ENCODE data around the gene TSPAN10.

The TSPAN10 gene

GRCh38 chr17:81612172-81612970, 24.6 kb upstream of the TSPAN10 start:
- TF ChIP-seq GATA2 (IDR thresholded peaks at IDR 0.05; ENCODE audit: low read depth, low read length) (no peak), GATA3 (IDR thresholded peaks at IDR 0.05; ENCODE audit: low read depth, low read length) (no peak)

GRCh38 chr17:81615401-81615930, 21.5 kb upstream of the TSPAN10 start:
- TF ChIP-seq GATA3 (IDR thresholded peaks at IDR 0.05; ENCODE audit: low read depth, low read length) (no peak), GATA2 (IDR thresholded peaks at IDR 0.05; ENCODE audit: low read depth, low read length) (no peak)

GRCh38 chr17:81616877-81617276, 20.1 kb upstream of the TSPAN10 start:
- TF ChIP-seq GATA3 (IDR thresholded peaks at IDR 0.05; ENCODE audit: low read depth, low read length), result no peak
- TF ChIP-seq GATA2 (IDR thresholded peaks at IDR 0.05; ENCODE audit: low read depth, low read length), result no peak

- TF ChIP-seq GATA2 (IDR thresholded peaks at IDR 0.05; ENCODE audit: low read depth, low read length) (no peak), GATA3 (IDR thresholded peaks at IDR 0.05; ENCODE audit: low read depth, low read length) (no peak)
Observed at GRCh38 chr17:81621494-81622130, 15.4 kb upstream of the TSPAN10 start.

GRCh38 chr17:81630274-81630673, 6.7 kb upstream of the TSPAN10 start:
- TF ChIP-seq GATA2 (IDR thresholded peaks at IDR 0.05; ENCODE audit: low read depth, low read length), result no peak
- TF ChIP-seq GATA3 (IDR thresholded peaks at IDR 0.05; ENCODE audit: low read depth, low read length), result no peak

- TF ChIP-seq GATA2 (IDR thresholded peaks at IDR 0.05; ENCODE audit: low read depth, low read length) (no peak), GATA3 (IDR thresholded peaks at IDR 0.05; ENCODE audit: low read depth, low read length) (no peak)
Observed at GRCh38 chr17:81631482-81631881, 5.5 kb upstream of the TSPAN10 start.

- no peak for TF ChIP-seq GATA2 (IDR thresholded peaks at IDR 0.05; ENCODE audit: low read depth, low read length)
- TF ChIP-seq GATA3 (IDR thresholded peaks at IDR 0.05; ENCODE audit: low read depth, low read length), result no peak
Observed at GRCh38 chr17:81635431-81635830, 1.6 kb upstream of the TSPAN10 start.

GRCh38 chr17:81635973-81636504, 957 bp upstream of the TSPAN10 start:
- TF ChIP-seq GATA2 (IDR thresholded peaks at IDR 0.05; ENCODE audit: low read depth, low read length) (no peak), GATA3 (IDR thresholded peaks at IDR 0.05; ENCODE audit: low read depth, low read length) (no peak)

GRCh38 chr17:81638683-81639082, 1.7 kb downstream of the TSPAN10 start:
- TF ChIP-seq GATA3 (IDR thresholded peaks at IDR 0.05; ENCODE audit: low read depth, low read length) (no peak), GATA2 (IDR thresholded peaks at IDR 0.05; ENCODE audit: low read depth, low read length) (no peak)

- no peak for TF ChIP-seq GATA3 (IDR thresholded peaks at IDR 0.05; ENCODE audit: low read depth, low read length)
- TF ChIP-seq GATA2 (IDR thresholded peaks at IDR 0.05; ENCODE audit: low read depth, low read length), result no peak
Observed at GRCh38 chr17:81640011-81640410, 3.0 kb downstream of the TSPAN10 start.

- TF ChIP-seq GATA2 (IDR thresholded peaks at IDR 0.05; ENCODE audit: low read depth, low read length) (no peak), GATA3 (IDR thresholded peaks at IDR 0.05; ENCODE audit: low read depth, low read length) (no peak)
Observed at GRCh38 chr17:81641825-81642489, 5.0 kb downstream of the TSPAN10 start.

GRCh38 chr17:81644496-81644895, 7.5 kb downstream of the TSPAN10 start:
- TF ChIP-seq GATA2 (IDR thresholded peaks at IDR 0.05; ENCODE audit: low read depth, low read length), result no peak
- no peak for TF ChIP-seq GATA3 (IDR thresholded peaks at IDR 0.05; ENCODE audit: low read depth, low read length)

- TF ChIP-seq GATA2 (IDR thresholded peaks at IDR 0.05; ENCODE audit: low read depth, low read length) (no peak), GATA3 (IDR thresholded peaks at IDR 0.05; ENCODE audit: low read depth, low read length) (no peak)
Observed at GRCh38 chr17:81644976-81645952, 8.3 kb downstream of the TSPAN10 start.

All from SH-SY5Y (cell line).